Testis (tissue), 2 donors: ENCODE data around the gene HNRNPK.

Source experiments
- CTCF ChIP-seq, 3 experiments: fragments of 450-650 bp in 2 of 3; fragments of 200-600 bp in 1 of 3; sonication (generic) in 1 of 3; IDR thresholded peaks; one replicate each; pipeline ENCODE4 v1.5.1; 2016 to 2019; ENCODE audit warnings: antibody characterized with exemption in 3 of 3, mild to moderate bottlenecking in 2 of 3, moderate library complexity in 1 of 3
- POLR2A ChIP-seq: fragments of 450-650 bp; IDR thresholded peaks from one replicate; pipeline ENCODE4 v1.6.1; 2017; ENCODE audit warnings: antibody characterized with exemption, mild to moderate bottlenecking, moderate library complexity

- no peak for TF ChIP-seq CTCF (IDR thresholded peaks at IDR 0.05)
- no peak for TF ChIP-seq POLR2A
These were observed 13.8 kb downstream of the HNRNPK start for GRCh38 chr9:83966209-83966582.
